Hindlimb muscle (tissue), 1 donor: ENCODE data around the gene PRKAR2B. TPM values are rescaled to one million over a fixed set of nuclear protein-coding genes. Genes with fewer than 3 reads are reported as not detected.
"Not testable (repeated sequence)": the region's sequence is repeated elsewhere in the genome, so short reads cannot be mapped to it uniquely, and the experiment has no call there.

Experiments
- DNase-seq: peaks from one replicate; pipeline ENCODE4 v3.0.0-alpha.2; 2013
- polyA plus RNA-seq: library from polyadenylated mRNA; unstranded; fragments of 120-200 nt; gene quantifications from one replicate; pipeline ENCODE4 v1.2.1, GENCODE V29; 2013; ENCODE audit not compliant: insufficient read length

PRKAR2B gene
- polyA plus RNA-seq, 1 donor: 6.4 TPM

DNA sequence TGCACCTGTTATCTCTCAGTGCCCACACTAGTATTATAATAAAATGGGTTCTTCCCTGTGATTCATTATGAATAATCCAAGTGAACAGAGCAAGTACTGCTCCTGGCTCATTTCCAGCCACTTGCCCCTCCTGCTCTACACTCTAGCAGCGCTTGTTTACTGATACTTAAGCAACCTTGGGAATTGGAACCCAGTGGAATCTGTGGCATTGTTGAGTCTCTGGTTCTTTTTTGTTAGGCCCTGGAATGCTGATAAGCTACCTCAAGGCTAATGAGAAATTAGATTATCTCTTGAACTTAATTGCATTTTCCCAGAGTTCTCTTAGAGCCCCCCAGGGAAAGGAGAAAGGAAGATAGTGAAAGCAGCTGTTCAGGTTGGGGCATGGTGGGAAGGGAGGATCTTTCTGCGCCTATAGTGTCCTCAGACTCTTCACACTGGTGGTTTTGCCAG is 34.0 kb downstream of the PRKAR2B start:
- DNase-seq: no peak

DNA sequence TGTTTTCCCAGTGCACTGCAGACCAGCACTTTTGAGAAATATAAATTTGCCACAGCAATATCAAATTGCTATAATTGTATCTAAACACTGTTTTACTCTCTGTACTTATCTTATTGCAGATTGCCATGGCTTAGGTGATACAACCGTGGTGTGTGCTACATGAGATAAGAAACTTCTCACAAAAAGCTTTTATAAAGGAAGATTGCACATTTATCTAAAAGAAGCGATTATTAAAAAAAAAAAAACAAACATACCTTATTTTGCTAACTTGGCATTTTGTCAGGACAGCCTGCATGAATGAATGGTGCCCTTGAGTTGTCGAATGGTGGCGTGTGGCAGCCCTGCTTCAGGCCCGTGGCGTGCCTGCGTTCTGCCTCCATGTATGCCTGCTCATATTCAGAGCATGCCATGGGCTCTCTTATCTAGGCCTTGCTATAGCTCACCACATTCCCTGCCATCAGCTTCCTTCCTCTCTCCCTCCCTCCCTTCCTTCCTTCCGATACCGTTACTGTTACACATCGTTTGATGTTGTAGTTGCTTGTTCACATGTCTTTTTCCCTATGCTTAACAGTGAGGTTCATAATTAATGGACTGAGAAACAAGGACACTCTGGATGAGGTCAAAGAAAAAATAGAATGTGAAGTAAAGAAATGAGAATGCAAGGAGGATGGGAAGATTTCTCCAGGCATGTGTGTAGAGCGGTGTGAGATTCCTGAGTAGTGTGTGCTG is 34.9 kb downstream of the PRKAR2B start:
- DNase-seq: no peak

DNA sequence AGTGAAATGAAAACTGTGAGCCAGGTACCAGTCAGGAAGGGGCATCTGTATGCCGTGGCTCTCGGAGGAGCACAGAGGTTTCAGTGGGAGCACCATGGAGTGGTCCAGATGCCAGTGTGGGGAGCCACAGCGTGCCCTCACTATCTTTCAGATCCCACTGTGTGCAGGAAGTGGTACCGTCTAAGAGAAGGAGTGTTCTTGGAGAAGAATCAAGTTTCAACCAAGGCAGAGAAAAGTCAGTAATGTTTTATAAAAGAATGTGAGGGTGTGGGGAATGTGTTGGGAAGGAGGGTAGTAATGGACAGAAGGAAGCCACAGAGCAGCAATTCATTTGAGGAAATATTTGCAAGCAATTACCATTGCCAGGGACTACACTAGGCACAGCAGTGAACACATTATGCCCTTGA is 35.6 kb downstream of the PRKAR2B start:
- no peak for DNase-seq

DNA sequence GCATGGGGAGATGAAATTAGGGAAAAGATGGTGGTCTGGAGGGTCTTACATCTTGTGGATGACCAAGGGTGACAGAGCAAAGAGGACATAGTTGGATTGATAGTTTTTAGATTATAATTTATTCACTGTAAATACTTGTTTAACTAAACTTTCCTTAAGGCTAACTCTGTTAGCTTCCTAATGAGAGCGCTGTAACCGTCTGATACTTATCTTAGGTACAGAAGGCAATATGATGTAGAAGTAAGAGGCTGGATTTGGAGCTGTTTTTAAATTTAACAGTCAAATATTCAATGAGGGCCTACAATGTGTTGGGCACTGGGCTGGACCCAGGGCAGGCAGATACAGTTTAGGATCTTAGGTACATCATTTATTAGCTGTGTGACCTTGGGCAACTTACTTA is 36.0 kb downstream of the PRKAR2B start:
- DNase-seq: no peak

DNA sequence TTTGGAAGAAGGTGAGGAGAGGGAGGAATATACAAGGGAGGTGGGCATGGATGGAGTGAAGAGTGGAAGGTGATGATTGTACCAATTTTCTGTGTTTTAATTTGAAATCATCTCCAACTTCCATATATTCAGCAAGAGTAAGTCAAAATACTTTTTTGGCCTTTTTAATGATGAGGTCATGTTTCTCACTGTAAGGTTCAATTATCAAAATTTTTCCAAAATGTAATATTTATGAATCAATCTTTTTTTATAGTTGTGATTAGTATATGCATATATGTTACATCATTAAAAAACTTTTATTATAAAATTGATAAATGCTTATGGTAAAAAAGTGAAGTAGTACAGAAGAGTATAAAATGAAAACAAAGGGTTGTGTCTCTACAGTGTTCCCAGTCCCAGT is 40.7 kb downstream of the PRKAR2B start:
- DNase-seq: no peak

DNA sequence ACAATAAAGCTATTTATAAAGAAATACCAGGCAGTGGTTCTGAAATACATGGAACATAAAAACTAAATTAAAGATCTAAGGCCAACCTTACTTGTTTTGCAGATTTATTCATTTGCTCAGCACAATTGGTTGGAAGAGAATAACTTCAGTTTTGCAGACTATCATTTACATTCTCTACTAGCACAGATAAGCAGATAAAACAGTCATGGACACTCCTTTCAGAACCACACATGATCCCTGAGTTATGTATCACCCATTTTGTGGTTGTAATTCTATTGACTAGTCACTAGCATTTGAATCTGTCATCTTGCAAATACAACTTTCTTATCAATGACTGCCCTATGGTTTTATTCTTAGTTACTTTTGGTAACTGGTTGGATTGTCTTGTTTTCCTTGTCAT is 45.1 kb downstream of the PRKAR2B start:
- DNase-seq: no peak

DNA sequence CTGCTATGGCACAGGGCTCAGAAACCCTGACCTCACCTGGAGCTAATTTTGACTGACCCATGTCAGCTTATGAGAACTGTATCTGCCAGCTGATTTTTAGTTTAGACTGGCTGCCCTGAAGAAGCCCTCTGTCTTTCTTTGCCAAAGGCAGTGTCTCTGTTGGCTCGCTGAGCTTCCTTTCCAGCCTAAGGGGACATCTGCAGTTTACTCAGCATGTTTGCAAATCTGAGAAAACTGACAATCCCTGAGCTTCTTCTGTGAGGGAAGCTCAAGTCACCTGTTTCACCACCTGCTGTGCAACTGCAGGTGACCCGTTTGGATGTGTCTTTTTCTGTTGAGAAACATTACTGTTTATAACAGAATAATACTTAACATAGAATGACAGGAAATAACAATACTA is 46.0 kb downstream of the PRKAR2B start:
- DNase-seq: no peak

DNA sequence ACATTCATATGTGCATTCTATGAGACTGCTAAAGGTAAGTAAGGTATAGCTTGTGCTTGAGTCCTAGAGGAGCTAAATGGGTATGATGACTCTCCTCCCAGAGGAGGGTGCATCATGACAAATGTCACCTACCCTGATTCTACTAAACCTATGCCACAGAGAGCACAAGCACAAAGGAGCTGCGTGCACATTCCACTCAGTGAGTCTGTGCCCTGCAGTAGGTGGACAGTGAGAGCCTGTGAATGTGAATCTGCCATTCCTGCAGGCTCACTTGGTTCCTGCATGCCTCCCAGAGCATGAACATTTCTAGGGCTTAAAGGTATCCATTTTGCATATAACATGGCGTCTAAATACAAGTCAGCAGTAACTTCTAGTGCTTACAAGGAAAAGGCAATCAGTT is 46.8 kb downstream of the PRKAR2B start:
- DNase-seq: no peak

DNA sequence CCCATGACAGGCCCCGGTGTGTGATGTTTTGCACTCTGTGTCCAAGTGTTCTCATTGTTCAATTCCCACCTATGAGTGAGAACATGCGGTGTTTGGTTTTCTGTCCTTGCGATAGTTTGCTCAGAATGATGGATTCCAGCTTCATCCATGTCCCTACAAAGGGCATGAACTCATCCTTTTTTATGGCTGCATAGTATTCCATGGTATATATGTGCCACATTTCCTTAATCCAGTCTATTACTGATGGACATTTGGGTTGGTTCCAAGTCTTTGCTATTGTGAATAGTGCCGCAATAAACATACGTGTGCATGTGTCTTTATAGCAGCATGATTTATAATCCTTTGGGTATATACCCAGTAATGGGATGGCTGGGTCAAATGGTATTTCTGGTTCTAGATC is 49.2 kb downstream of the PRKAR2B start:
- not testable (repeated sequence) for DNase-seq

DNA sequence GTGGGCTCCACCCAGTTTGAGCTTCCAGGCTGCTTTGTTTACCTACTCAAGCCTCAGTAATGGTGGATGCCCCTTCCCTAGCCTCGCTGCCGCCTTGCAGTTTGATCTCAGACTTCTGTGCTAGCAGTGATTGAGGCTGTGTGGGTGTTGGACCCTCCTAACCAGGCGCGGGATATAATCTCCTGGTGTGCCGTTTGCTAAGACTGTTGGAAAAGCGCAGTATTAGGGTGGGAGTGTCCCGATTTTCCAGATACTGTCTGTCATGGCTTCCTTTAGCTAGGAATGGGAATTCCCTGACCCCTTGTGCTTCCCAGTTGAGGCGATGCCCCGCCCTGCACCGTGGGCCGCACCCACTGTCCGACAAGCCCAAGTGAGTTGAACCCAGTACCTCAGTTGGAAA is 54.6 kb downstream of the PRKAR2B start:
- DNase-seq: not testable (repeated sequence)

DNA sequence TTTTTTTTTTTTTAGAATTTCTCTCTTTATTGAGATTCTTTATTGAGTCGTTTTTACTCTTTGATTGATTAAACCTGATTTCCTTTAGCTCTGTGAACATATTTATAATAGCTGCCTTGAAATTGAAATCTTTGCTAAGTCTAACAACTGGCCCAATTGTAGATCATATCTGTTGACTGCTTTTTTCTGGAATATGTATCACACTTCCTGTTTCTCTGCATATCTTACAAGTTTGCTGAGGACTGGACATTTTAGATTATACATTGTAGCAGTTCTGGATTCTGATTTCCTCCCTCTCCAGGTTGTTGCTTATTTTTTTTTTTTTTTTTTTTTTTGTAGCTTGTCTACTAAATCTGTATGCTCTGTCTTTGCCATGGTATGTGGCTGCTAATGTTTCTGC is 56.3 kb downstream of the PRKAR2B start:
- no peak for DNase-seq

DNA sequence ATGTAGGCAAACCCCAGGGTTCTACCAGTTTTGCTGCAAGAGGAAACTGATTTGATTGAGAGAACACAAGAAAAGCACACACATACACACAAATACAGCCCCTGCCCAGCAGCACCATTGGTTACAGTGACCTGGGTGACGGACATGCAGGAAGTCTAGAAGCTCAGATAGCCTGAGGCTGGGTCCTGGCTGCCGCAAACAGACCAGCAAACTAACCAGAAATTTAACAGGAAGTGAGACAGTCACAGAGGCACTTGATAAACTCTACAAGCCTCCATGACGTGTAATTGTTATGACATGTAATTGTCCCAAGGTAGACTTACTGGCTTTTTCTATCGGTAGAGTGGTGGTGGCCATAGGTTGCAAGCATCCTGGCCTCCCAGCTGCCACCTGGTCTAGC is 58.9 kb downstream of the PRKAR2B start:
- DNase-seq: peak; percentile 6

DNA sequence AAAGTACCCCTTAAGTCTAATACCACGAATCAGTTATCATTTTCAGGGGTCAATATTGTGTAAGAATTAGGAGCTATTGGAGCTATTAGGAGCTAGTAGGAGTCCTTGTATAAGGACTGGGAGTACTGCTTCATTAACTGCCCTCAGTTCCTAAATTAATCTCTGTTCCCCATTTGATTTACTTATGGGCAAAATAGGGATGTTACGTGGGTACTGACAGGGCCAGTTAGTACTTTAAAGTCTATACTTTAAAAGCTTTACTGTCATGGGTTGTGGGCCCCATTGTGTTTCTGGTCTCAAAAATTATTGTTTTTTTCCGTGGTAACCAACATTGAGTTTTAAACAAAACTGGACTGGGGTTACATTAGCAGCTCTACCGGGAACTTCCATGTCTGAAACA is 60.3 kb downstream of the PRKAR2B start:
- DNase-seq: no peak

DNA sequence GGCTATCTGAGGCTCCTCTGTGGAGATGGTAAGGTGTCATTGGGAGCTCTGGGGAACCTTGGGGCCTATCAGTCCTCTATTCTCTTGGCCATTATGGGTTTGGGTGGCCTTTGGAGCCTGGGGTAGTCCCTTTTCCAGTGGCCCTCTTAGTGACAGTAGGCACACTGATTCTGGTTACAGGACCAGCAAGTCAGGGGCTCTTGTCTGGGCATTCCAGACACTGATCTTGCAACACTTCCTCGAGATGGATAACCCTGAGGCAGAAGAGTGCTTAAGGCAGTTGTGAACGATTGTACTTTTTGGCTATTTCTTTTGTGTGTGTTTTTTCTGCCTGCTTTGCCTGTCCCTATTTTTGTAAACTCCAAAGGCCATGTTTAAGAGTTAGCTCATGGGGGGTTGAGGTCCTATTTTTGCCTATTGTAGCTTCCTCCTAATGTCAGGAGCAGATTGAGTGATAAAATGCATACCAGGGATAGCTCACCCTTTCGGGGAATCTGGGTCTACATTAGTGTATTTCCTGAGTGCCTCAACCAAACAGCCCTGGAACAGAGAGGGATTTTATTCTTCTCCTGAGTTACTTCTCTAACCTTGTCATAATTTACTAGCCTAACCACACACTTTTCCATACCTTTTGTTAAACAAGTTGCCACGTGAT is 61.2 kb downstream of the PRKAR2B start:
- DNase-seq: no peak

DNA sequence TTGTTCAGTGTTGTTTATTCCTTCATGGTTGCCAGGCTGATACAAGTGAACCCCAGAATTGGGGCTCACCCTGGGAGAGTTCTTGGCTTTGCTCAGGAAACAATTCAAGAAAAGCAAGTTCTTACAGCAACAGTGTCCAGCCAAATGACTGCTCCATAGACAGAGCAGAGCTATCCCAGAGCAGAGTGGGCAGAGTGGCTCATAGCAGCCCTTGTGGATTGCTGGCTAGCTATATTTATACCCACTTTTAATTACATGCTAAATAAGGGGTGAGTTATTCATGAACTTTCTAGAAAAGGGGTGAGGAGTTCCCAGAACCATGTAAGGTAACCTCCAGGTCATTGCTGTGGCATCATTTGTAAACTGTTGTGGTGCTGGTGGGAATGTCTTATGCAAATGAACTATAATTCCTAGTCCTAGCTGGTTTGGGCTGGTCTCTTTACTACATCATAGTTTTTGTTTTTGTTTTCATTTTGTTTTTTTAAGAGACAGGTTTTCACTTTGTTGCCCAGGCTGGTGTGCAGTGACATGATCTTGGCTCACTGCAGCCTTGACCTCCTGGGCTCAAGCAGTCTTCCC is 64.4 kb downstream of the PRKAR2B start:
- no peak for DNase-seq

DNA sequence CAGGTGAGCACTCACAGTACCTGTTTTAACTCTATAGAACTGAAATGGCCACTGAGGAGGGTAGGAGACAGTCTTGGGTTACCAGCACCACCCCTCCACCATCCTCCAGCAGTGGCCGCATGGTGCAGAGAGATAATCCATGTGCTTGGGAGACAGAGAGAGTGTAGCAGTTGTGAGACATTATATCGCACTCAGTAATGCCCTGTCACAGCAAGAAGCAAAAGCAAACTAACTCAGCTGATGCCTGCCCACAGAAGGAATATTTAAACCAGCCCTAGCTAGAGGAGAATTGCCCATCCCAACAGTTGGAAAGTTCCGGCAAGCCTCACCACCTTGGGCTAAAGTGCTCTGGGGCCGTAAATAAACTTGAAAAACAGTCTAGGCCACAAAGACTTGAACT is 65.5 kb downstream of the PRKAR2B start:
- no peak for DNase-seq

DNA sequence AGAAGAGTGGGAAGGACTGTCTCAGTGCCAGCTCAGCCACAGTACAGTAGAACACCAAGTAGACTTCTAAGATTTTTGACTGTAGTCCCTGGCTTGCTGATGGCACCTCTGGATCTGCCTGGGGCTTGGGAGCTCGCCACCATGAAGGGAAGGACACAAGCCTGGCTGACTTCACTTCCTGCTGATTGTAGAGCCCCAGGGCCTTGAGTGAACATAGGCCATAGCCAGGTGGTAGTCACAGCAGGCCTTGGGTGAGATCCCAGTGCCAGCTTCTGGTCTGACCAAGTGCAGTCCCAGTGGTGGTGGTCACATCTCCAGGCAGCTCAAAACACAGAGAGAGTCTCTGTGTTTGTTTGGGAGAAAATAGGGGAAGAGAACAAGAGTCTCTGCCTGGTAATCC is 66.7 kb downstream of the PRKAR2B start:
- no peak for DNase-seq

DNA sequence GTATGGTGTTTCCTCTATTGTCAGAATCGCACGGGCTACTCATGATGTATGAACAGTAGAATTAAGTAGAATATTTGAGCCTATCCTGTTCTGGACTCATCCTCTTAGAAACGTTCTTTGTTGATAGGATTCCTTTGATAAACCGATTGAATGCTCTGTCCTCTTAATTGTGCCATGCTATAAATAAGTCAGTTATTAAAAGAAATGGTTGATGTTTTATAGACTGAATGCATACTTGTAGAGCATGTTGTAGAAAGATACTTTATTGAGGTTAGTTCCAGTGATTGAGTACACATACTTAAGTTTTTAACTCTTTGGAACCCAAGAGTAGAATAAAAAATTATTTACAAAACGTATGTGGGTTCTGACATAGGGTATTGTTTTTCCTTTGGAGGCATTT is 69.4 kb downstream of the PRKAR2B start:
- DNase-seq: no peak

DNA sequence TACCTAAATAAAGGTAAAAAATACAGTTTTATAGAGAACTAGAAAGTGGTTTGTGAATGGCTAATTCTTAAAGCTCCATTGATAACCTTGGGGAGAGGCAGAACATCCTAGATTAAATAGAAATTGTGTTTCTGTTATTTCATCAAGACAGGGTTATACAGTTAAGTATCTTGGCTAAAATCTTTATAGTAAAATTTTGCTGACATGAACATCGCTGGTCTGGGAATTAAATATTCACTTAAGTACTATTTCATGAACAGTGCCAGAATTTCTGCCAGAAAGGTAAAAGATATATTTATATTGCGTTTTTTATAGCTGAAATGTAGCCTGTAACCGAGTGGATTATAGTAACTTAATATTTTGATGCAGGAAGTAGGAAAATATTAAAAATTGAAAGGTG is 70.6 kb downstream of the PRKAR2B start:
- no peak for DNase-seq

DNA sequence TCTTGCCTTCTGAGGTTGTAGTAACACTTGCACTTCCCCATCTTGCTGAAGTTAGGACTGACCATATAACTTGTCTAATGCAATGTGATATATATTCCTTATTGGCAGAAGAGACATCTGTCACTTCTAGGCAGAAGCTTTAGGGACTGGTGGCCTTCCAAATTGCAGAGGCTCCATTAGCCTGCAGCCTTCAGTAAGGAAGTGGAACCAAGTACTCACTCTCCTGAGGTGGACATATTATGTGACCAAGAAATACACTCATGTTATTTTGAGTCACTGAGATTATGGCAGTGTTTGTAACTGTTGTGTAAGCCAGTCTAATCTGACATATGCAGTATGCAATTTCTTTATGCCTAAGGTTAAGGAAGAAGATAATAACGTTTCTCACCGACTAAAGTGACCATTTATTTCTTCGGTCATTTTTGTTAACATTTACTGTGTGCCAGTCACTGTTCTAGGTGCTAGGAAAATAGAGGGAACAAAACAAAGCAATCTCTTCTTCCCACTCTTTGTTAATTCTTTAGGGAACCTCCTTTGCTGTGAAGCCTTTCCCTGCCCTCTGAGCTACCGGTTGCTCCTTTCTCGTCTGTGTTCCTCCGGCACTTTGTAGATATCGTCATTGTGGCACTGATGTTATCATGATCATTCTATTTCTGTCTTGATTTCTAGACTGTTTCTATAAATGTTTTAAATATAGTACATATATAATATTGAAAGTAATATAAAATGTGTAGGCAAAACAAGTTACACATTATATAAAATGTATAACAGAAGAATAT is 71.4 kb downstream of the PRKAR2B start:
- no peak for DNase-seq

DNA sequence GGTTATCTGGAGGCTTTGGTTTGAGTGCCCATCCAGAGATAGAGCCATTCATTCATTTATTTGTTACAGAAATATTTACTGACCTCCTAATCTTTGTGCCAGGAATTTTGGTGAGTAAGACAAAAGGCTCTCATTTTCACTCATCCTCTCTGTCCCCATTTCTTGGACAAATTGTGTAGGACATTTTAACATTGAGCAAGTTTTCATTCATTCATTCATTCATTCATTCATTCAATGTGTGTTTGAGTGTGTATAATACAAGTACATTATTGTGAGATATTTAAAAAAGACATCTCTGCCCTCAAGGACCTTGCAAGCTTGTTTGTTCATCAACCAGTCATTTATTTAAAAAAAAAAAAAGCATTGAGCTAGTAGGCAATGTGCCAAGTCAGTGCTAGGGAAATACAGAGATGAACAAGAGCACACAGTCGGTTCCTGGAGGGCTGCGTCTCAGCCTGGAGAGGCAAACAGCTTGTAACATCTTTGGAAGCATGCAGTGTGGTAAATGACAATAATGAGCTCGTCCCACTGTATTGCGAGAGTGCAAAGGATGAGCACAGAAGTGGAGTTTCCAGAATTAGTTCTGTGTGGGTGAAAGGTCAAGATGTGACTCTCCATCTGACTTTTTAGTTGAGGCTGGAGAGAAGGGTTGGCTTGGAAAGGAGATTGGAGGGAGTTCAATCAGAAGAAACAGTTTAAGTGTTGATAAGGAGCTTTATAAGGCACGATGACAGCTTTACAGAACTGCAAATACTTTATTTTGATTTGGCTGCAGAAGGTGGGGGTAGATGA is 73.8 kb downstream of the PRKAR2B start:
- DNase-seq: no peak

DNA sequence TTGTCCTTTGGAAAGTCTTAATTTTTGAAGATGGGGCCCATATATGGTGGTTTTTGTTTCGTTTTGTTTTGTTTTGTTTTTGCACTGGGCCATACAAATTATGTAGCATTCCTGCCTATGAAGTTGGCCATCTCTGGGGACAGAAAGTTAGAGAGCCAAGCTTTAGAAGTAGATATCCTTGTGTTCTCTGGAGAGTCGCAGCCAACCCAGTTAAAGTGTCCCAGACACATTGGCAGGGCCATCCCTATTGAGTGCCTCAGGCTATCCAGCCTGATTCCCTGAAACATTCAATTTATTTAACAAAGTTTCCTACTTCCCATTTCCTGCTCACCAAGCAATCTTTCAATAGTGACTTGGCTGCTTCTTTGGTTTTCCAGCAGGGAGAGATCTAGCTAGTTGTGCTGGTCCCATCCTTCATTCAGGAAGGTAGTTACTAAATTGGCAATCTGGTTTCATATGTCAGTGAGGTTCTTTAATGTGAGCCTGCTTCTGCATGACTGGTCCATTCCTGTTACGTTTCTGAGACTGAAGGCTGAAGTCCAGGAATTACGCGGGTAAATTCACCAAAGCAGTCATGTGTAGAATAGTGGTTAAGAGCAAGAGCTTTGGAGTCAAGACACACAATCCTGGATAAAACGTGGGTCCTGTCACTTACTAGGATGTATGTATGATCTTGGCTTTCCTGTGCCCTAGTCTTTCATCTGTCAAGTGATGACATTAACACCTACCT is 75.0 kb downstream of the PRKAR2B start:
- no peak for DNase-seq
